ENCODE measurements around the gene ABCC2.
"Not testable (repeated sequence)": the region's sequence is repeated elsewhere in the genome, so short reads cannot be mapped to it uniquely, and the experiment has no call there.

DNA sequence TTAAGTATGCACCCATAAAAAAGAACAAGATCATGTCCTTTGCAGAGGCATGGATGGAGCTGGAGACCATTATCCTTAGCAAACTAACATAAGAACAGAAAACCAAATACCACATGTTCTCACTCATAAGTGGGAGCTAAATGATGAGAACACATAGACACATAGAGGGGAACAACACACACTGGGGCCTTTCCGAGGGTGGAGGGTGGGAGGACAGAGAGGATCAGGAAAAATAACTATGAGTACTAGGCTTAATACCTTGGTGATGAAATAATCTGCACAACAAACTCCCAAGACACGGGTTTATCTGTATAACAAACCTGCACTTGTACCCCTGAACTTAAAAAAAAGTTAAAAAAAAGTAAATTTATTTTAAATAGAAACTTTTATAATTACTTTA, 36.3 kb upstream of the ABCC2 start:
- TF ChIP-seq, protein P1, sequence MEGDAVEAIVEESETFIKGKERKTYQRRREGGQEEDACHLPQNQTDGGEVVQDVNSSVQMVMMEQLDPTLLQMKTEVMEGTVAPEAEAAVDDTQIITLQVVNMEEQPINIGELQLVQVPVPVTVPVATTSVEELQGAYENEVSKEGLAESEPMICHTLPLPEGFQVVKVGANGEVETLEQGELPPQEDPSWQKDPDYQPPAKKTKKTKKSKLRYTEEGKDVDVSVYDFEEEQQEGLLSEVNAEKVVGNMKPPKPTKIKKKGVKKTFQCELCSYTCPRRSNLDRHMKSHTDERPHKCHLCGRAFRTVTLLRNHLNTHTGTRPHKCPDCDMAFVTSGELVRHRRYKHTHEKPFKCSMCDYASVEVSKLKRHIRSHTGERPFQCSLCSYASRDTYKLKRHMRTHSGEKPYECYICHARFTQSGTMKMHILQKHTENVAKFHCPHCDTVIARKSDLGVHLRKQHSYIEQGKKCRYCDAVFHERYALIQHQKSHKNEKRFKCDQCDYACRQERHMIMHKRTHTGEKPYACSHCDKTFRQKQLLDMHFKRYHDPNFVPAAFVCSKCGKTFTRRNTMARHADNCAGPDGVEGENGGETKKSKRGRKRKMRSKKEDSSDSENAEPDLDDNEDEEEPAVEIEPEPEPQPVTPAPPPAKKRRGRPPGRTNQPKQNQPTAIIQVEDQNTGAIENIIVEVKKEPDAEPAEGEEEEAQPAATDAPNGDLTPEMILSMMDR (IDR thresholded peaks at IDR 0.05) = not testable (repeated sequence)
- TF ChIP-seq POLR2A (IDR thresholded peaks at IDR 0.05) = not testable (repeated sequence)

Data from body of pancreas (tissue), 4 donors.